ENCODE results near the gene ICE2. TPM values are rescaled to one million over a fixed set of nuclear protein-coding genes. Genes with fewer than 3 reads are reported as not detected.

The ICE2 gene
- total RNA-seq, 3 donors from 2014 or later, result 28.5 to 40.7 (median 36.1) TPM

DNA sequence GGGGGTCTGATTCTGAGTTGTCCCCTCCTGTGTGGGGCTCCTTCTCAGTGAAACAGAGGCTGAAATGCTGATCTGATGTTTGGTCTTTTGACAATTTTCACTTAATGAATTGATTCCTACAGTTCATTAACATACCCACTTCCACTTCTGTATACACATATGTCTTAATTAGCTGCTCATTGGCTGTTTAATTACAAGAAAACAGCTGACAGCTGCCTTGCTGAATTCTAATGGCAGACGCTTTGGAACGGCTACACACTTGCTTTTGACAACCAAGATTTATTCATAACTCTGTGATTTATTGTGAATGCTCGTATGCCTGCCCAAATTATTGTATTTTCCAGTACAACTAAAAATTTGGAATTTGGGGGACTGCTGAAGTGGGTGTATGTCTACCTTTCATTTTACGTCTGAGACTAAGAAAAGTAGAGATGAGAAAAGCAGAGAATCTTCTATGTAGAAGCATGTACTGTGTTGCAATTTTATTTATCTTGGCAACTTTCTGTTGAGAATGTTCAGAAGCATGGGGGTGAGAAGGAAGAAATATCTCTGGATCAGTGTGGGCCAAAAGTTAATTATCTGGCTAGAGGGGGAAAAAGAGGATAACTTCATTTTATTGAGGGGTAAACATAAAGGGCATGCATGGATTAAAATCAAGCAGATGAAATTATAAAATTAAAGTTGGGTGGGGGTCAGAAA lies 46.5 kb upstream of the ICE2 start:
- intact Hi-C loops (cut with DNase I; ENCODE audit: low total_unique reads), result no loop called here
- Histone ChIP-seq H3K27me3 (no peaks in the 10 kb centered on the region), H3K4me3 (no peak overlapping the region), H3K36me3 (no peaks in the 10 kb centered on the region), H3K27ac (peak overlapping the region in 1 of 2 donors; percentile 20), H3K4me1 (no peaks in the 10 kb centered on the region), H3K9me3 (no peaks in the 10 kb centered on the region)
- TF ChIP-seq POLR2AphosphoS5 (IDR thresholded peaks at IDR 0.05) (no peak), POLR2A (IDR thresholded peaks at IDR 0.05) (no peak)
- TF ChIP-seq, protein P1, sequence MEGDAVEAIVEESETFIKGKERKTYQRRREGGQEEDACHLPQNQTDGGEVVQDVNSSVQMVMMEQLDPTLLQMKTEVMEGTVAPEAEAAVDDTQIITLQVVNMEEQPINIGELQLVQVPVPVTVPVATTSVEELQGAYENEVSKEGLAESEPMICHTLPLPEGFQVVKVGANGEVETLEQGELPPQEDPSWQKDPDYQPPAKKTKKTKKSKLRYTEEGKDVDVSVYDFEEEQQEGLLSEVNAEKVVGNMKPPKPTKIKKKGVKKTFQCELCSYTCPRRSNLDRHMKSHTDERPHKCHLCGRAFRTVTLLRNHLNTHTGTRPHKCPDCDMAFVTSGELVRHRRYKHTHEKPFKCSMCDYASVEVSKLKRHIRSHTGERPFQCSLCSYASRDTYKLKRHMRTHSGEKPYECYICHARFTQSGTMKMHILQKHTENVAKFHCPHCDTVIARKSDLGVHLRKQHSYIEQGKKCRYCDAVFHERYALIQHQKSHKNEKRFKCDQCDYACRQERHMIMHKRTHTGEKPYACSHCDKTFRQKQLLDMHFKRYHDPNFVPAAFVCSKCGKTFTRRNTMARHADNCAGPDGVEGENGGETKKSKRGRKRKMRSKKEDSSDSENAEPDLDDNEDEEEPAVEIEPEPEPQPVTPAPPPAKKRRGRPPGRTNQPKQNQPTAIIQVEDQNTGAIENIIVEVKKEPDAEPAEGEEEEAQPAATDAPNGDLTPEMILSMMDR (IDR thresholded peaks at IDR 0.05), result no peak
- DNase-seq (ENCODE audit: low spot score in 2 of 2), result no peak

DNA sequence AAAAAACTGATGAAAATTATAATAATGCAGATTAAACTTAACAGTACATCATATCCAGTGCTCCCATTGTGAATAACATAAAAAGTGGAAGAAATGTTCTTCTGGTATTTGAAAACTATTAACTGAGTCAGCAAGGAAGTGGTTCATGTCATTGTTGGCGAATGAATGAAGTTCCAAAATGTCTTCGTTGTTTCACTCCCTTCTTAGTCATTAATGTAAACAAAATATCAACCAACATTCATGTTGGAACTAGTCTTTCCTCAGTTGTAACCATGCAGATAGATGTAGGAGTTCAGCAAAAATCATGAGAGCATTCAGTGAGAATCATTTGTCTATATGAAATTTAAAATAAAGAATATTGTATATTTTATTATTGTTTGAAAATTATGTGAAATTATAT lies 44.1 kb upstream of the ICE2 start:
- no peaks in the 10 kb centered on the region for H3K36me3 ChIP-seq
- H3K4me1 ChIP-seq, result no peaks in the 10 kb centered on the region
- H3K27ac ChIP-seq, result no peak overlapping the region
- H3K4me3 ChIP-seq, result no peak overlapping the region
- TF ChIP-seq, protein P1 (IDR thresholded peaks at IDR 0.05), result no peak
- TF ChIP-seq POLR2AphosphoS5 (IDR thresholded peaks at IDR 0.05) (no peak), POLR2A (IDR thresholded peaks at IDR 0.05) (no peak)
- no peaks in the 10 kb centered on the region for H3K27me3 ChIP-seq
- H3K9me3 ChIP-seq, result no peaks in the 10 kb centered on the region
- DNase-seq (ENCODE audit: low spot score in 2 of 2), result no peak
- intact Hi-C loops (cut with DNase I; ENCODE audit: low total_unique reads), result no loop called here

DNA sequence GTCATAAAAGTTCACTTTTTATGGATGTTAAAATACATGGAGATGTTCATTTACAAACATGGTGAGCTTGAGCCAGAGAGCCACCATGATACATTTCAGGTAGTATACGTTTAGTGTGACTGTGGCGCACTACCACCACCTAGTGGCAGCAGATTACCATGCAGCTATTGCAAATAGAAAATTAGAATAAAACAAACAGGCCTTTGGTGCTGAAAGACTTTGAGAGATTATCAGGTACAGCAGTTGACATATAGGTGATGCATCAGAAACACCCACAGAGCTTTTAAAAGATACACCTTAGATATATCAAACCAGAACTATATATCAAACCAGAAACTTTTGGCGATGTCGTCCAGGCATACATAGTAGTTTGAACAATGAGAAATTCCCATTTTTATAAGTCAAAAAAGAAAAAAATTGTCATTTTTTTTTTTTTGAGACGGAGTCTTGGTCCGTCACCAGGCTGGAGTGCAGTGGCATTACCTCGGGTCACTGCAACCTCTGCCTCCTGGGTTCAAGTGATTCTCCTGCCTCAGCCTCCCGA lies 42.0 kb upstream of the ICE2 start:
- intact Hi-C loops (cut with DNase I; ENCODE audit: low total_unique reads), result no loop called here
- Histone ChIP-seq H3K36me3 (no peaks in the 10 kb centered on the region), H3K4me1 (no peaks in the 10 kb centered on the region), H3K27ac (no peak overlapping the region), H3K4me3 (no peak overlapping the region), H3K27me3 (no peaks in the 10 kb centered on the region), H3K9me3 (no peaks in the 10 kb centered on the region)
- DNase-seq (ENCODE audit: low spot score in 2 of 2), result peak; percentile 48 to 73
- TF ChIP-seq POLR2AphosphoS5 (IDR thresholded peaks at IDR 0.05), result no peak
- TF ChIP-seq, protein P1 (IDR thresholded peaks at IDR 0.05), result peak; percentile 67 to 76 (median 75)
- TF ChIP-seq POLR2A (IDR thresholded peaks at IDR 0.05), result no peak

DNA sequence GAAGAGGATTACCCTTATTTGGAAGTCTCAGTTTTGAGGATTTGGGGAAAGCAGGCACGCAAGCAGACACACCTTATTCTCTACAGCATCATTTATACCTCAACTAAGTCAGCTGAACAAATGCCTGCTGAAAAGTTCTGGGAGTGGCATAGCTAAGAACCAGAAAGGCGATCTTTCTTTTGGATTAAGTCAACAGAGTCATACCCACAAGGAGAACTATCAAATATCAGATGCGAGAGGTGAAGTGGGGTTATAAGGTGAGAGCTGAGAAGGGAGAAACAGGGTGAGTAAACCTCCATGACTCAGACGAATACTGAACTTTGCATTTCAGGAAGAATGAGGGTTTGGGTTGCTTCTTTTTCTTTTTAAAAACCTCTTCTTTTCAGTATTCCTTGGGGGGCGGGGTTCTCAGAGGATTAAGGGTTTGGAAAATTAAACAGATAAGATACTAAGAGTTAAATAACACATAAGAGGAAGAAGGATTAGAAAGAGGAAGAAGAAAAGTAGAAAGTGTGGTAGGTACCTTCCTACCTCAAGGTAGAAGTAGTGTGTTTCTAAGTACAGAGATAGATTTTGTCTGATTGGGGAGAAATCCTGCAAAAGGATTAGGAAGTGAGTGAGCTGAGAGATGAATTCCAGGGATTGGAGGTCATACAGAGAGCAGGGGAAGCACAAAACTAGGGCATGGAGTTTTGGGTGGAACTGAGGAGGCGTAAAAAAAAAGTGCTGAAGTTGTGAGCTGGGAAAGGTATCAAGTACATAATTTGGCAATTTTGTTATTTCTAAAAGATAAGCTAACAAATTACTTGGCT lies 41.3 kb upstream of the ICE2 start:
- no peaks in the 10 kb centered on the region for H3K9me3 ChIP-seq
- H3K27me3 ChIP-seq, result no peaks in the 10 kb centered on the region
- H3K36me3 ChIP-seq, result no peaks in the 10 kb centered on the region
- DNase-seq (ENCODE audit: low spot score in 2 of 2), result no peak
- TF ChIP-seq POLR2AphosphoS5 (IDR thresholded peaks at IDR 0.05) (no peak), POLR2A (IDR thresholded peaks at IDR 0.05) (no peak)
- TF ChIP-seq, protein P1 (IDR thresholded peaks at IDR 0.05), result no peak
- H3K27ac ChIP-seq, result no peak overlapping the region
- intact Hi-C loops (cut with DNase I; ENCODE audit: low total_unique reads), result no loop called here
- no peak overlapping the region for H3K4me3 ChIP-seq
- H3K4me1 ChIP-seq, result no peaks in the 10 kb centered on the region

DNA sequence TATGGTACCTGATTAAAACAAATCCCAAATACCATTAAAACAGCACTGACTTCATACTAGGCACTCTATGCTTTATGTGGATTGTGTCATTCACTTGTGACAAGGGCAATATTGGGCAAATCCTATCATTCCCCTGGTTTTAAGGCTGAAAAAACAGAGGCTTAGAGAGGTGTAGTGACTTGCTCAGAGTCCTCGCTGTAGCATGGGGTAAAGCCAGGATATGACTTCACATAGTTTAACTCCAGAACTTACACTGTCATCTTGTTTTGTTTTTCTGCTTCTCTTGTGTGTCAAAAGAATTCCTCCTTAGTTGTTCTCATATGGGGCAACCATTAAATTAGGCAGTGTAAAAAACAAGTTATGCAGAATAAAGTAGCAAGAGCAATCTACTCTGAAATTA lies 40.3 kb upstream of the ICE2 start:
- no peak overlapping the region for H3K4me3 ChIP-seq
- H3K27me3 ChIP-seq, result no peaks in the 10 kb centered on the region
- no peaks in the 10 kb centered on the region for H3K36me3 ChIP-seq
- DNase-seq (ENCODE audit: low spot score in 2 of 2), result no peak
- no peaks in the 10 kb centered on the region for H3K4me1 ChIP-seq
- intact Hi-C loops (cut with DNase I; ENCODE audit: low total_unique reads), result no loop called here
- TF ChIP-seq, protein P1 (IDR thresholded peaks at IDR 0.05), result no peak
- TF ChIP-seq POLR2AphosphoS5 (IDR thresholded peaks at IDR 0.05) (no peak), POLR2A (IDR thresholded peaks at IDR 0.05) (no peak)
- no peak overlapping the region for H3K27ac ChIP-seq
- H3K9me3 ChIP-seq, result no peaks in the 10 kb centered on the region

Measured in breast epithelium (tissue), 4 donors.